K562 (cell line): Measurements from ENCODE around the gene MAP2K3. TPM values are rescaled to one million over a fixed set of nuclear protein-coding genes. Genes with fewer than 3 reads are reported as not detected.
"Not testable (repeated sequence)": the region's sequence is repeated elsewhere in the genome, so short reads cannot be mapped to it uniquely, and the experiment has no call there.

Source experiments
- ATAC-seq: fragments of 200-7000 bp; cut with Tn5 transposase; 3 replicates; pipeline ENCODE4 v1.9.1; 2020; ENCODE audit warnings: moderate library complexity
- BruUV-seq: library from RNA; stranded (reverse); fragments of 400-500 nt; replicated peaks from 2 replicates; lab custom pipeline; 2021; lab: Mats Ljungman, UMichigan
- CTCF ChIA-PET: fragments of 300-600 bp; formaldehyde crosslinking; extraction: SDS; loops from one replicate; lab custom pipeline; 2021; ENCODE audit warnings: low intra/inter-chr PET ratio; lab: Yijun Ruan, JAX
- POLR2A ChIA-PET: fragments of 300-600, 350-650 bp; sonication (Branson Sonifier 250); formaldehyde crosslinking; extraction: SDS; loops from one replicate; lab custom pipeline; 2021; ENCODE audit warnings: antibody characterized with exemption, inconsistent platforms; lab: Yijun Ruan, JAX
- DNase-seq, 4 experiments: peaks; one replicate each; pipeline versions ENCODE4 v3.0.0 to v3.0.0-alpha.2; 2011 to 2018; ENCODE audit warnings: low spot score in 3 of 4, mixed read lengths in 3 of 4; ENCODE audit errors: extremely low read depth in 1 of 4
- FAIRE-seq: peaks from 2 replicates; lab custom pipeline; 2011; peaks lifted over from hg19 to GRCh38; lab: Jason Lieb, UNC
- H2AFZ ChIP-seq: 2 replicates; pipeline ENCODE4 v1.6.0; 2011; ENCODE audit warnings: low read depth, low read length, control low read depth, inconsistent platforms
- H3K27ac ChIP-seq: fragments of 200-600 bp; 3 replicates; pipeline ENCODE4 v1.8.0; 2011; ENCODE audit warnings: low read depth, mild to moderate bottlenecking, control low read depth, inconsistent platforms, low read length, moderate library complexity, mixed read lengths; ENCODE audit errors: extremely low read depth
- H3K27me3 ChIP-seq, 2 experiments: fragments of 300-600 bp in 1 of 2; 2 replicates in 1 of 2; 3 replicates in 1 of 2; pipeline versions ENCODE4 v1.6.0 to v1.8.0; 2011; ENCODE audit warnings: inconsistent platforms in 2 of 2, low read length in 2 of 2, mild to moderate bottlenecking in 1 of 2, mixed read lengths in 1 of 2, moderate library complexity in 1 of 2; ENCODE audit not compliant: control insufficient read depth in 2 of 2, insufficient read depth in 2 of 2
- H3K36me3 ChIP-seq: fragments of 300-600 bp; 3 replicates; pipeline ENCODE4 v1.8.0; 2011; ENCODE audit warnings: mild to moderate bottlenecking, low read length, inconsistent platforms; ENCODE audit not compliant: control insufficient read depth, insufficient read depth
- H3K4me1 ChIP-seq, 2 experiments: fragments of 200-600 bp in 1 of 2; replicated peaks in 1 of 2; 2 replicates in 1 of 2; 3 replicates in 1 of 2; pipeline versions ENCODE4 v1.5.1 to v1.8.0; 2011; ENCODE audit warnings: inconsistent platforms in 2 of 2, low read length in 2 of 2, mild to moderate bottlenecking in 1 of 2, mixed read lengths in 1 of 2, moderate library complexity in 1 of 2; ENCODE audit not compliant: control insufficient read depth in 2 of 2, insufficient read depth in 2 of 2
- H3K4me2 ChIP-seq: 2 replicates; pipeline ENCODE4 v1.6.1; 2011; ENCODE audit warnings: low read length, control low read depth, inconsistent platforms, mixed read lengths; ENCODE audit not compliant: insufficient read depth
- H3K4me3 ChIP-seq: fragments of 200-600 bp; sonication (generic), shearing (Covaris generic); 2 replicates; pipeline ENCODE4 v1.5.1; 2016; ENCODE audit warnings: control low read depth, inconsistent platforms
- H3K79me2 ChIP-seq: fragments of 200-600 bp; 3 replicates; pipeline ENCODE4 v1.8.0; 2011; ENCODE audit warnings: low read length, inconsistent platforms; ENCODE audit not compliant: control insufficient read depth, insufficient read depth
- H3K9ac ChIP-seq, 2 experiments: 2 replicates each; pipeline versions ENCODE4 v1.6.0 to v1.6.1; 2011; ENCODE audit warnings: low read depth in 2 of 2, low read length in 2 of 2, control low read depth in 1 of 2, inconsistent platforms in 1 of 2, mild to moderate bottlenecking in 1 of 2, mixed read lengths in 1 of 2; ENCODE audit not compliant: insufficient read depth in 1 of 2
- H3K9me1 ChIP-seq: one replicate; pipeline ENCODE4 v1.6.0; 2011; ENCODE audit warnings: inconsistent platforms, mild to moderate bottlenecking, low read length, moderate library complexity; ENCODE audit not compliant: control insufficient read depth, insufficient read depth
- H3K9me3 ChIP-seq: replicated peaks from 2 replicates; pipeline ENCODE4 v1.5.1; 2011; ENCODE audit warnings: low read depth, low read length, inconsistent platforms; ENCODE audit not compliant: control insufficient read depth, insufficient read depth
- H4K20me1 ChIP-seq: replicated peaks from 2 replicates; pipeline ENCODE4 v1.6.1; 2011; ENCODE audit warnings: low read length, inconsistent platforms, mixed read lengths; ENCODE audit not compliant: control insufficient read depth, insufficient read depth
- WGBS: fragments of 100-300 bp; shearing (Covaris generic); methylation state at CpG from one replicate; pipeline ENCODE4 v1.1.6; 2016; ENCODE audit warnings: low coverage, mixed read lengths; ENCODE audit not compliant: insufficient coverage; ENCODE audit errors: missing lambda C conversion rate; 5-methylcytosine and 5-hydroxymethylcytosine counted together
- in situ Hi-C: fragments of 300-500 bp; cut with MboI; formaldehyde crosslinking; loops from 4 replicates; pipeline ENCODE4 v1.15.0; 2018; ENCODE audit warnings: inconsistent platforms, mixed read lengths
- intact Hi-C: fragments of 100-400 bp; cut with micrococcal nuclease; formaldehyde crosslinking; loops from 2 replicates; pipeline ENCODE4 v1.14.2; 2022
- polyA plus RNA-seq, 8 experiments: library from polyadenylated mRNA; depleted of rRNA in 4 of 8; stranded (reverse) in 5 of 8; unstranded in 3 of 8; fragments of >200 nt; fragmentation: Nextera tagmentation in 2 of 8; fragmentation: Illumina TruSeq in 1 of 8; extraction: Ambion mirVana in 2 of 8; extraction: Trizol in 1 of 8; gene quantifications; 2 replicates each; pipeline versions ENCODE4 v1.2.1 to v1.2.3, GENCODE V29; 2011 to 2014; ENCODE audit warnings: inconsistent platforms in 1 of 8, missing spikeins in 1 of 8
- total RNA-seq, 7 experiments: library from RNA; depleted of rRNA in 6 of 7; stranded (reverse); fragments of >200 nt in 6 of 7; fragmentation: Illumina TruSeq in 2 of 7; extraction: Trizol in 2 of 7; gene quantifications; 2 replicates each; pipeline versions ENCODE4 v1.2.1 to v1.2.3, GENCODE V29; 2011 to 2021; ENCODE audit warnings: low replicate concordance in 1 of 7

Gene MAP2K3
- total and polyA plus RNA-seq, 9 of the 15 experiments (the other 6 are each of a cell fraction or from before 2014, with no cell fraction given): 0.18 to 14.8 (median 3.5) TPM

GRCh38 chr17:21315246-21316000 lies 30.9 kb downstream of the MAP2K3 start:
- H3K27ac ChIP-seq, H3K4me1 ChIP-seq, H2AFZ ChIP-seq, H3K9me1 ChIP-seq, BruUV-seq, intact Hi-C loops, H3K79me2 ChIP-seq, H4K20me1 ChIP-seq, H3K9ac ChIP-seq, ATAC-seq, DNase-seq, H3K9me3 ChIP-seq, POLR2A ChIA-PET, H3K4me3 ChIP-seq, H3K27me3 ChIP-seq, CTCF ChIA-PET, H3K36me3 ChIP-seq, H3K4me2 ChIP-seq, FAIRE-seq, in situ Hi-C loops: not testable (repeated sequence)
- WGBS: 69% methylated on average over 4 of the region's 16 CpGs

- in situ Hi-C loops, CTCF ChIA-PET, H3K9ac ChIP-seq, H4K20me1 ChIP-seq, H3K27ac ChIP-seq, H3K4me1 ChIP-seq, H3K36me3 ChIP-seq, H3K9me3 ChIP-seq, H3K4me3 ChIP-seq, intact Hi-C loops, DNase-seq, POLR2A ChIA-PET, H3K79me2 ChIP-seq, H2AFZ ChIP-seq, H3K27me3 ChIP-seq, BruUV-seq, H3K9me1 ChIP-seq, H3K4me2 ChIP-seq: not testable (repeated sequence)
- peak; percentile 81 for FAIRE-seq
- no CpG with 5 or more reads among the region's 39 CpGs for WGBS
- peak; percentile 96 for ATAC-seq
These were observed 31.8 kb downstream of the MAP2K3 start for GRCh38 chr17:21316212-21316886.
